Smooth muscle cell (in vitro differentiated cells): ENCODE measurements around the gene MS4A3. TPM values are rescaled to one million over a fixed set of nuclear protein-coding genes. Genes with fewer than 3 reads are reported as not detected.

Source experiments
- DNase-seq: peaks from one replicate; lab custom pipeline; 2025; ENCODE audit not compliant: unreplicated experiment; lab: John Stamatoyannopoulos, UW
- H2AFZ ChIP-seq: fragments of 200-600 bp; sonication (generic); 2 replicates; pipeline ENCODE4 v1.6.0; 2016; ENCODE audit warnings: antibody characterized with exemption, low read depth, mild to moderate bottlenecking
- H3F3A ChIP-seq: fragments of 200-600 bp; sonication (generic); 2 replicates; pipeline ENCODE4 v1.6.0; 2017; ENCODE audit warnings: antibody characterized with exemption, low read depth
- H3K27ac ChIP-seq: fragments of 200-600 bp; sonication (generic); 2 replicates; pipeline ENCODE4 v1.5.1; 2016; ENCODE audit warnings: low read depth, mild to moderate bottlenecking
- H3K27me3 ChIP-seq: fragments of 200-600 bp; sonication (generic); 2 replicates; pipeline ENCODE4 v1.6.1; 2016; ENCODE audit warnings: low read depth, mild to moderate bottlenecking
- H3K36me3 ChIP-seq: fragments of 200-600 bp; sonication (generic); 2 replicates; pipeline ENCODE4 v1.5.1; 2016; ENCODE audit warnings: low read depth
- H3K4me1 ChIP-seq: fragments of 200-600 bp; sonication (generic); 2 replicates; pipeline ENCODE4 v1.5.1; 2016; ENCODE audit warnings: low read depth
- H3K4me2 ChIP-seq: fragments of 200-600 bp; sonication (generic); 2 replicates; pipeline ENCODE4 v1.6.0; 2016; ENCODE audit warnings: mild to moderate bottlenecking
- H3K4me3 ChIP-seq: fragments of 200-600 bp; sonication (generic); 2 replicates; pipeline ENCODE4 v1.5.1; 2016; ENCODE audit warnings: mild to moderate bottlenecking
- H3K79me2 ChIP-seq: fragments of 200-600 bp; sonication (generic); 2 replicates; pipeline ENCODE4 v1.6.0; 2016; ENCODE audit warnings: low read depth, mild to moderate bottlenecking
- H3K9ac ChIP-seq: fragments of 200-600 bp; sonication (generic); 2 replicates; pipeline ENCODE4 v1.6.0; 2016; ENCODE audit warnings: low read depth
- H3K9me3 ChIP-seq: fragments of 200-600 bp; sonication (generic); replicated peaks from 2 replicates; pipeline ENCODE4 v1.5.1; 2016; ENCODE audit warnings: low read depth
- H4K20me1 ChIP-seq: fragments of 200-600 bp; sonication (generic); 2 replicates; pipeline ENCODE4 v1.6.0; 2016; ENCODE audit warnings: low read depth
- CTCF ChIP-seq: fragments of 200-600 bp; sonication (generic); IDR thresholded peaks from 2 replicates; pipeline ENCODE4 v1.5.1; 2017; ENCODE audit warnings: borderline replicate concordance, mild to moderate bottlenecking, antibody characterized with exemption; ENCODE audit not compliant: insufficient read depth, poor library complexity, severe bottlenecking
- WGBS: methylation state at CpG from one replicate; pipeline ENCODE4 v1.1.7; 2016; ENCODE audit warnings: low lambda C conversion rate; 5-methylcytosine and 5-hydroxymethylcytosine counted together
- polyA plus RNA-seq: library from polyadenylated mRNA; unstranded; fragments of >200 nt; fragmentation: Nextera tagmentation; extraction: Ambion mirVana; gene quantifications from 2 replicates; pipeline ENCODE4 v1.2.1, GENCODE V29; 2016
- total RNA-seq: library from RNA; depleted of rRNA; stranded (reverse); fragments of >200 nt; gene quantifications from 2 replicates; pipeline ENCODE4 v1.2.3, GENCODE V29; 2014

Gene MS4A3
- total and polyA plus RNA-seq, 2 experiments from 2014 or later, result not detected

DNA sequence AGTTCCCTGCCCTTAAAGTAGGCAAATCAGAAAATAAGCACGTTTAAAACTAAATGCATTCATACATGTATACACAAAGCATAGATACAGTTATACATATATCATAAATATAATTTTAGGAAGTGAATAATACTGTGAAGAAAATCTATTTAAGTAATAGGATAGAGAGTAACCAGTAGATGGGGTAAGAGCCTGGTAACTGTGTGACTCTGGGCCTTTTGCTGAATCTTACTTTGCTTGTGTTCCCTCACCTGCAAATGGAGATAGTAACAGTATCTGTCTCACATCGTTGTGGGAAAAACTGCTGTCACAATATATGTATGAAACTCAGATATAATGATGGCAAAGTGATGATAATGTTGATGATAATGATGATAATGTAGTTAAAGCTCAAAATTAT, 61.9 kb downstream of the MS4A3 start:
- H3K36me3 ChIP-seq, result no peaks in the 10 kb centered on the region
- H3K27ac ChIP-seq, result no peak overlapping the region
- no peak overlapping the region for H3K4me3 ChIP-seq
- no peak overlapping the region for H3K9ac ChIP-seq
- no peak for DNase-seq
- no peaks in the 10 kb centered on the region for H3K4me1 ChIP-seq
- no peaks in the 10 kb centered on the region for H3K27me3 ChIP-seq
- H2AFZ ChIP-seq, result no peak overlapping the region
- no peaks in the 10 kb centered on the region for H3K9me3 ChIP-seq
- H3K4me2 ChIP-seq, result no peak overlapping the region
- TF ChIP-seq CTCF, result no peak
- H3K79me2 ChIP-seq, result no peaks in the 10 kb centered on the region
- WGBS, result 52% methylated on average over 2 of the region's 2 CpGs
- no peaks in the 10 kb centered on the region for H3F3A ChIP-seq
- H4K20me1 ChIP-seq, result no peaks in the 10 kb centered on the region

GRCh38 chr11:60119710-60120109, 63.2 kb downstream of the MS4A3 start:
- H2AFZ ChIP-seq, result no peak overlapping the region
- no peaks in the 10 kb centered on the region for H3K79me2 ChIP-seq
- WGBS, result 55% methylated on average over 2 of the region's 2 CpGs

More at GRCh38 chr11:60119710-60120109, 63.2 kb downstream of the MS4A3 start:
- H3K4me1 ChIP-seq, result no peaks in the 10 kb centered on the region
- no peak for DNase-seq
- no peak for TF ChIP-seq CTCF
- H3K9me3 ChIP-seq, result no peaks in the 10 kb centered on the region
- H3K4me2 ChIP-seq, result no peak overlapping the region
- no peak overlapping the region for H3K27ac ChIP-seq
- no peaks in the 10 kb centered on the region for H4K20me1 ChIP-seq
- H3K27me3 ChIP-seq, result no peaks in the 10 kb centered on the region
- no peak overlapping the region for H3K9ac ChIP-seq
- no peaks in the 10 kb centered on the region for H3K36me3 ChIP-seq
- H3F3A ChIP-seq, result no peaks in the 10 kb centered on the region
- no peak overlapping the region for H3K4me3 ChIP-seq

Other genes starting within 250 kb of the MS4A3 start
- 23.7 and 32.9 TPM in 2 replicates for gene MRPL16, start 245.9 kb upstream of the MS4A3 start, total RNA-seq
- gene MRPL16, start 245.9 kb upstream of the MS4A3 start, polyA plus RNA-seq, result 45.7 and 48.9 TPM in 2 replicates
- gene CBLIF, start 211.2 kb upstream of the MS4A3 start, total RNA-seq, result not detected in 2 replicates
- not detected in 2 replicates for gene CBLIF, start 211.2 kb upstream of the MS4A3 start, polyA plus RNA-seq
- gene TCN1, start 190.2 kb upstream of the MS4A3 start, total RNA-seq, result 4.3 and 11.1 TPM in 2 replicates
- gene TCN1, start 190.2 kb upstream of the MS4A3 start, polyA plus RNA-seq, result not detected in 2 replicates
- gene OOSP3, start 177.9 kb upstream of the MS4A3 start, total RNA-seq, result not detected in 2 replicates
- gene OOSP3, start 177.9 kb upstream of the MS4A3 start, polyA plus RNA-seq, result not detected in 2 replicates
- gene OOSP1, start 118.2 kb upstream of the MS4A3 start, total RNA-seq, result not detected in 2 replicates
- gene OOSP1, start 118.2 kb upstream of the MS4A3 start, polyA plus RNA-seq, result not detected in 2 replicates
- not detected in 2 replicates for gene OOSP4A, start 92.6 kb upstream of the MS4A3 start, total RNA-seq
- gene OOSP4A, start 92.6 kb upstream of the MS4A3 start, polyA plus RNA-seq, result not detected in 2 replicates
- not detected in 2 replicates for gene OOSP4B, start 39.5 kb upstream of the MS4A3 start, total RNA-seq
- gene OOSP4B, start 39.5 kb upstream of the MS4A3 start, polyA plus RNA-seq, result not detected in 2 replicates
- not detected in 2 replicates for gene OOSP2, start 16.3 kb upstream of the MS4A3 start, total RNA-seq
- gene OOSP2, start 16.3 kb upstream of the MS4A3 start, polyA plus RNA-seq, result not detected in 2 replicates
- not detected in 2 replicates for gene MS4A2, start 32.0 kb downstream of the MS4A3 start, total RNA-seq
- gene MS4A2, start 32.0 kb downstream of the MS4A3 start, polyA plus RNA-seq, result not detected in 2 replicates
- gene MS4A6A, start 126.4 kb downstream of the MS4A3 start, total RNA-seq, result not detected in 2 replicates
- not detected in 2 replicates for gene MS4A6A, start 126.4 kb downstream of the MS4A3 start, polyA plus RNA-seq
- not detected in 2 replicates for gene MS4A4E, start 186.5 kb downstream of the MS4A3 start, total RNA-seq
- 0.26 TPM in 1 of 2 replicates, not detected in the other for gene MS4A4E, start 186.5 kb downstream of the MS4A3 start, polyA plus RNA-seq
- gene MS4A4A, start 224.0 kb downstream of the MS4A3 start, total RNA-seq, result not detected in 2 replicates
- gene MS4A4A, start 224.0 kb downstream of the MS4A3 start, polyA plus RNA-seq, result not detected in 2 replicates